ENCODE results near the gene OR52M1.

The OR52M1 gene

GRCh38 chr11:4511282-4512245 lies 33.4 kb upstream of the OR52M1 start:
- Histone ChIP-seq H3K9me3 (ENCODE audit: severe bottlenecking) (no peaks in the 10 kb centered on the region), H3K27me3 (ENCODE audit: insufficient read depth, low read depth, severe bottlenecking) (peaks cover 51% of the 10 kb centered on the region), H3K27ac (no peak overlapping the region), H3K4me3 (ENCODE audit: low read depth, low read length) (no peak overlapping the region), H3K36me3 (no peaks in the 10 kb centered on the region)
- DNase-seq = no peak
- no peak for TF ChIP-seq CTCF (IDR thresholded peaks at IDR 0.05; ENCODE audit: low read depth, low read length)

- H3K4me3 ChIP-seq (ENCODE audit: low read depth, low read length) = no peak overlapping the region
- no peaks in the 10 kb centered on the region for H3K9me3 ChIP-seq (ENCODE audit: severe bottlenecking)
- no peak for TF ChIP-seq CTCF (IDR thresholded peaks at IDR 0.05; ENCODE audit: low read depth, low read length)
- no peak for DNase-seq
- no peaks in the 10 kb centered on the region for H3K36me3 ChIP-seq
- no peak overlapping the region for H3K27ac ChIP-seq
- H3K27me3 ChIP-seq (ENCODE audit: insufficient read depth, low read depth, severe bottlenecking) = peaks cover 66% of the 10 kb centered on the region
Observed at GRCh38 chr11:4514196-4514595, 30.8 kb upstream of the OR52M1 start.

GRCh38 chr11:4522339-4522738 lies 22.7 kb upstream of the OR52M1 start:
- no peaks in the 10 kb centered on the region for H3K36me3 ChIP-seq
- peaks cover 62% of the 10 kb centered on the region for H3K27me3 ChIP-seq (ENCODE audit: insufficient read depth, low read depth, severe bottlenecking)
- H3K27ac ChIP-seq = no peak overlapping the region
- TF ChIP-seq CTCF (IDR thresholded peaks at IDR 0.05; ENCODE audit: low read depth, low read length) = no peak
- H3K4me3 ChIP-seq (ENCODE audit: low read depth, low read length) = no peak overlapping the region
- no peaks in the 10 kb centered on the region for H3K9me3 ChIP-seq (ENCODE audit: severe bottlenecking)
- DNase-seq = no peak

GRCh38 chr11:4522752-4523151 lies 22.2 kb upstream of the OR52M1 start:
- Histone ChIP-seq H3K4me3 (ENCODE audit: low read depth, low read length) (no peak overlapping the region), H3K27ac (no peak overlapping the region), H3K36me3 (no peaks in the 10 kb centered on the region), H3K27me3 (ENCODE audit: insufficient read depth, low read depth, severe bottlenecking) (peaks cover 59% of the 10 kb centered on the region), H3K9me3 (ENCODE audit: severe bottlenecking) (no peaks in the 10 kb centered on the region)
- no peak for DNase-seq
- TF ChIP-seq CTCF (IDR thresholded peaks at IDR 0.05; ENCODE audit: low read depth, low read length) = no peak

GRCh38 chr11:4523666-4524065 lies 21.3 kb upstream of the OR52M1 start:
- DNase-seq = no peak
- Histone ChIP-seq H3K27me3 (ENCODE audit: insufficient read depth, low read depth, severe bottlenecking) (peaks cover 58% of the 10 kb centered on the region), H3K36me3 (no peaks in the 10 kb centered on the region), H3K9me3 (ENCODE audit: severe bottlenecking) (no peaks in the 10 kb centered on the region), H3K4me3 (ENCODE audit: low read depth, low read length) (no peak overlapping the region), H3K27ac (no peak overlapping the region)
- no peak for TF ChIP-seq CTCF (IDR thresholded peaks at IDR 0.05; ENCODE audit: low read depth, low read length)
